Sigmoid colon (tissue), 7 donors: ENCODE results near the gene ATOH8. TPM values are rescaled to one million over a fixed set of nuclear protein-coding genes. Genes with fewer than 3 reads are reported as not detected.
"Not testable (repeated sequence)": the region's sequence is repeated elsewhere in the genome, so short reads cannot be mapped to it uniquely, and the experiment has no call there.

Experiments used
- DNase-seq: peaks from one replicate; pipeline ENCODE4 v3.0.0-alpha.2; 2019
- H3K27ac ChIP-seq, 4 donors: fragments of 200-600 bp; sonication (generic); one replicate each; pipeline ENCODE4 v1.5.1; 2016 to 2019; ENCODE audit warnings: mild to moderate bottlenecking in 1 of 4
- H3K27me3 ChIP-seq, 3 donors: fragments of 200-600 bp; sonication (generic); one replicate each; pipeline ENCODE4 v1.5.1; 2019; ENCODE audit warnings: mild to moderate bottlenecking in 1 of 3
- H3K36me3 ChIP-seq, 4 donors: fragments of 200-600 bp; sonication (generic); one replicate each; pipeline ENCODE4 v1.5.1; 2016 to 2019
- H3K4me1 ChIP-seq, 4 donors: fragments of 200-600 bp; sonication (generic); one replicate each; pipeline ENCODE4 v1.5.1; 2017 to 2019
- H3K4me3 ChIP-seq, 4 donors: fragments of 200-600 bp; sonication (generic); one replicate each; pipeline ENCODE4 v1.5.1; 2017 to 2019; ENCODE audit warnings: mild to moderate bottlenecking in 2 of 4, moderate library complexity in 1 of 4
- H3K9me3 ChIP-seq, 4 donors: fragments of 200-600 bp in 3 of 4; sonication (generic) in 3 of 4; one replicate each; pipeline versions ENCODE4 v1.5.1 to v1.6.1; 2013 to 2019
- EP300 ChIP-seq, 4 donors: sonication (generic); formaldehyde crosslinking; IDR thresholded peaks; one replicate each; pipeline ENCODE4 v1.6.1; 2017; ENCODE audit warnings: antibody characterized with exemption in 4 of 4
- POLR2A ChIP-seq, 2 donors: fragments of 450-650 bp; IDR thresholded peaks; one replicate each; pipeline ENCODE4 v1.6.1; 2016; ENCODE audit warnings: antibody characterized with exemption in 2 of 2, mild to moderate bottlenecking in 2 of 2, moderate library complexity in 2 of 2
- POLR2AphosphoS5 ChIP-seq, 4 donors: sonication (generic); formaldehyde crosslinking; IDR thresholded peaks; one replicate each; pipeline ENCODE4 v1.6.1; 2017; ENCODE audit warnings: antibody characterized with exemption in 4 of 4
- WGBS, 2 donors: extraction: QIAGEN DNeasy Blood & Tissue Kit; methylation state at CpG; one replicate each; pipeline ENCODE4 v1.1.7; 2013; 5-methylcytosine and 5-hydroxymethylcytosine counted together
- intact Hi-C: fragments of 100-400 bp; cut with DNase I; formaldehyde crosslinking; loops from one replicate; pipeline ENCODE4 v1.15.1; 2023
- polyA plus RNA-seq, 3 donors: library from polyadenylated mRNA; stranded (reverse); fragments of 200-250 nt; gene quantifications; one replicate each; pipeline ENCODE4 v1.2.3, GENCODE V29; 2013
- small RNA-seq, 3 donors: library from RNA; depleted of rRNA; stranded (forward); fragments of <200 nt; gene quantifications; one replicate each; pipeline ENCODE3, GENCODE V24; 2016
- total RNA-seq, 4 donors: library from RNA; depleted of rRNA; stranded (reverse); fragments of >200 nt; gene quantifications; one replicate each; pipeline ENCODE4 v1.1.0, GENCODE V29; 2016
- TF ChIP-seq, protein P1 (sequence below), 4 experiments: fragments of 450-650 bp in 3 of 4; fragments of 200-600 bp in 1 of 4; IDR thresholded peaks; one replicate each; pipeline ENCODE4 v1.5.1; 2016 to 2019; ENCODE audit warnings: antibody characterized with exemption in 4 of 4, mild to moderate bottlenecking in 3 of 4, moderate library complexity in 2 of 4
- donor health status: healthy with polysubstance abuse.
- donor health status: Bipolar disorder and iron deficiency.
- donor health status: healthy.

Gene ATOH8
- total and polyA plus RNA-seq, 7 donors: 1.6 to 20.6 (median 12.4) TPM

DNA sequence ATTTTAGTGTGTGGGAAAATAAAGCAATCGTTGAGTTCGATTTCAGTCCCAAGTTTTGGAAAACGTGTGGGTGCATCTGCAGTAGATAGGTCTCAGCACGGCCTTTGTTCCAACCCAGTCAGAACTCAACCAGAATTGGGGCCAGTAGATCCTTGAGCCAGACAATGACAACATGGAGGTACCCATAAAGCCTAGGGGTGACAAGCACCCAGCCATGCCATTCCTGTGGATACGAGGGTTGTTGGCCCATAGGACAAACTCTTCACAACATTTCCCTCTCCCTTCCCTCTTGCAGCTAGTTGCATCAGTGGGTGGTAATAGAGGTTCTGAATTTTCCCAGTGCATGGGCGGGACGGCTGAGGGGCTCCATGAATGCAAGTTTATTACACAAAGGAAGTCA, 74.9 kb downstream of the ATOH8 start:
- 85 to 95% methylated on average over 7 of the region's 7 CpGs for WGBS, 2 donors
- TF ChIP-seq POLR2AphosphoS5 (IDR thresholded peaks at IDR 0.05): no peak
- no peak for TF ChIP-seq EP300 (IDR thresholded peaks at IDR 0.05)
- TF ChIP-seq POLR2A (IDR thresholded peaks at IDR 0.05): no peak
- TF ChIP-seq, protein P1, sequence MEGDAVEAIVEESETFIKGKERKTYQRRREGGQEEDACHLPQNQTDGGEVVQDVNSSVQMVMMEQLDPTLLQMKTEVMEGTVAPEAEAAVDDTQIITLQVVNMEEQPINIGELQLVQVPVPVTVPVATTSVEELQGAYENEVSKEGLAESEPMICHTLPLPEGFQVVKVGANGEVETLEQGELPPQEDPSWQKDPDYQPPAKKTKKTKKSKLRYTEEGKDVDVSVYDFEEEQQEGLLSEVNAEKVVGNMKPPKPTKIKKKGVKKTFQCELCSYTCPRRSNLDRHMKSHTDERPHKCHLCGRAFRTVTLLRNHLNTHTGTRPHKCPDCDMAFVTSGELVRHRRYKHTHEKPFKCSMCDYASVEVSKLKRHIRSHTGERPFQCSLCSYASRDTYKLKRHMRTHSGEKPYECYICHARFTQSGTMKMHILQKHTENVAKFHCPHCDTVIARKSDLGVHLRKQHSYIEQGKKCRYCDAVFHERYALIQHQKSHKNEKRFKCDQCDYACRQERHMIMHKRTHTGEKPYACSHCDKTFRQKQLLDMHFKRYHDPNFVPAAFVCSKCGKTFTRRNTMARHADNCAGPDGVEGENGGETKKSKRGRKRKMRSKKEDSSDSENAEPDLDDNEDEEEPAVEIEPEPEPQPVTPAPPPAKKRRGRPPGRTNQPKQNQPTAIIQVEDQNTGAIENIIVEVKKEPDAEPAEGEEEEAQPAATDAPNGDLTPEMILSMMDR (IDR thresholded peaks at IDR 0.05): no peak
- DNase-seq: no peak
- Histone ChIP-seq H3K27me3 (no peaks in the 10 kb centered on the region), H3K36me3 (no peaks in the 10 kb centered on the region), H3K27ac (no peak overlapping the region), H3K9me3 (no peaks in the 10 kb centered on the region), H3K4me1 (peaks cover 0 to 12% (median 6%) of the 10 kb centered on the region in 4 donors), H3K4me3 (no peak overlapping the region)
- intact Hi-C loops: loop anchor here (2.0 kb wide), 1 partner anchor 208 kb away; no protein-coding TSS in a partner anchor

GRCh38 chr2:85829394-85829793, 75.6 kb downstream of the ATOH8 start:
- H3K4me1 ChIP-seq: peaks cover 0 to 12% (median 6%) of the 10 kb centered on the region in 4 donors
- not testable (repeated sequence) for H3K36me3 ChIP-seq, DNase-seq, H3K27me3 ChIP-seq, H3K9me3 ChIP-seq, H3K27ac ChIP-seq, H3K4me3 ChIP-seq
- intact Hi-C loops: loop anchor here (2.0 kb wide), 1 partner anchor 207 kb away; no protein-coding TSS in a partner anchor
- 82 to 91% methylated on average over 4 of the region's 4 CpGs for WGBS, 2 donors

GRCh38 chr2:85830645-85831044, 76.9 kb downstream of the ATOH8 start:
- Histone ChIP-seq H3K36me3 (no peaks in the 10 kb centered on the region), H3K9me3 (no peaks in the 10 kb centered on the region), H3K4me3 (no peak overlapping the region), H3K27me3 (no peaks in the 10 kb centered on the region), H3K4me1 (peaks cover 0 to 12% (median 6%) of the 10 kb centered on the region in 4 donors), H3K27ac (no peak overlapping the region)
- 45 to 96% methylated on average over 1 of the region's 1 CpG for WGBS, 2 donors
- DNase-seq: no peak
- TF ChIP-seq POLR2A (IDR thresholded peaks at IDR 0.05) (no peak), POLR2AphosphoS5 (IDR thresholded peaks at IDR 0.05) (no peak), EP300 (IDR thresholded peaks at IDR 0.05) (no peak)
- TF ChIP-seq, protein P1 (IDR thresholded peaks at IDR 0.05): no peak
- intact Hi-C loops: no loop called here

- peaks cover 0 to 12% (median 6%) of the 10 kb centered on the region in 4 donors for H3K4me1 ChIP-seq
- no peaks in the 10 kb centered on the region for H3K9me3 ChIP-seq
- H3K27me3 ChIP-seq: no peaks in the 10 kb centered on the region
- intact Hi-C loops: no loop called here
- no peak overlapping the region for H3K4me3 ChIP-seq
- 84 to 89% methylated on average over 2 of the region's 2 CpGs for WGBS, 2 donors
- H3K27ac ChIP-seq: no peak overlapping the region
- TF ChIP-seq POLR2AphosphoS5 (IDR thresholded peaks at IDR 0.05): no peak
- no peak for TF ChIP-seq POLR2A (IDR thresholded peaks at IDR 0.05)
- TF ChIP-seq EP300 (IDR thresholded peaks at IDR 0.05): no peak
- TF ChIP-seq, protein P1 (IDR thresholded peaks at IDR 0.05): no peak
- H3K36me3 ChIP-seq: no peaks in the 10 kb centered on the region
- DNase-seq: no peak
Measured at GRCh38 chr2:85831735-85832134, 77.9 kb downstream of the ATOH8 start.

GRCh38 chr2:85834466-85834865, 80.7 kb downstream of the ATOH8 start:
- no peaks in the 10 kb centered on the region for H3K4me1 ChIP-seq
- peaks cover 0 to 3% (median 0%) of the 10 kb centered on the region in 4 donors for H3K36me3 ChIP-seq
- no peaks in the 10 kb centered on the region for H3K27me3 ChIP-seq
- DNase-seq: no peak
- TF ChIP-seq POLR2AphosphoS5 (IDR thresholded peaks at IDR 0.05) (no peak), EP300 (IDR thresholded peaks at IDR 0.05) (no peak), POLR2A (IDR thresholded peaks at IDR 0.05) (no peak)
- TF ChIP-seq, protein P1 (IDR thresholded peaks at IDR 0.05): no peak
- H3K4me3 ChIP-seq: no peak overlapping the region
- H3K9me3 ChIP-seq: no peaks in the 10 kb centered on the region
- no peak overlapping the region for H3K27ac ChIP-seq
- intact Hi-C loops: no loop called here

Small RNA genes lying within 50 kb of the gene (small RNA-seq; reads per million reads assigned to genes)
- gene MIR6071: 0 reads per million in 3 donors
- 0 reads per million in 3 donors for gene RN7SKP83
- gene RNU1-38P: 0 reads per million in 3 donors

Other genes with a start within 250 kb of the ATOH8 start
- gene MAT2A, start 214.8 kb upstream of the ATOH8 start, total RNA-seq: 100 to 1,000 TPM; 139 to 249 (median 151) TPM
- 10 to 100 TPM; 52.3 to 93.1 (median 61.0) TPM for gene MAT2A, start 214.8 kb upstream of the ATOH8 start, polyA plus RNA-seq
- gene GGCX, start 192.5 kb upstream of the ATOH8 start, total RNA-seq: 10 to 100 TPM; 14.9 to 25.3 (median 24.7) TPM
- gene GGCX, start 192.5 kb upstream of the ATOH8 start, polyA plus RNA-seq: 10 to 100 TPM in 2 of 3 donors, 1 to 10 TPM in 1; 3.6 to 22.8 (median 11.1) TPM
- gene VAMP8, start 176.4 kb upstream of the ATOH8 start, total RNA-seq: 10 to 100 TPM in 2 of 4 donors, 1 to 10 TPM in 2; 1.9 to 33.3 (median 13.2) TPM
- gene VAMP8, start 176.4 kb upstream of the ATOH8 start, polyA plus RNA-seq: 100 to 1,000 TPM; 441 to 941 (median 696) TPM
- 10 to 100 TPM; 51.2 to 97.5 (median 69.6) TPM for gene VAMP5, start 169.6 kb upstream of the ATOH8 start, total RNA-seq
- gene VAMP5, start 169.6 kb upstream of the ATOH8 start, polyA plus RNA-seq: 10 to 100 TPM; 51.8 to 93.7 (median 68.0) TPM
- 100 to 1,000 TPM; 124 to 175 (median 141) TPM for gene RNF181, start 158.2 kb upstream of the ATOH8 start, total RNA-seq
- gene RNF181, start 158.2 kb upstream of the ATOH8 start, polyA plus RNA-seq: 100 to 1,000 TPM; 165 to 190 (median 179) TPM
- gene TMEM150A, start 151.3 kb upstream of the ATOH8 start, total RNA-seq: 10 to 100 TPM; 18.4 to 29.9 (median 22.1) TPM
- 10 to 100 TPM in 2 of 3 donors, 1 to 10 TPM in 1; 7.4 to 12.0 (median 11.6) TPM for gene TMEM150A, start 151.3 kb upstream of the ATOH8 start, polyA plus RNA-seq
- 10 to 100 TPM; 10.6 to 13.0 (median 12.8) TPM for gene C2orf68, start 141.9 kb upstream of the ATOH8 start, total RNA-seq
- 10 to 100 TPM; 18.6 to 23.0 (median 21.3) TPM for gene C2orf68, start 141.9 kb upstream of the ATOH8 start, polyA plus RNA-seq
- 100 to 1,000 TPM in 1 of 4 donors, 10 to 100 TPM in 3; 56.4 to 136 (median 72.0) TPM for gene USP39, start 137.8 kb upstream of the ATOH8 start, total RNA-seq
- gene USP39, start 137.8 kb upstream of the ATOH8 start, polyA plus RNA-seq: 10 to 100 TPM; 39.9 to 49.2 (median 41.4) TPM
- not detected for gene SFTPB, start 85.8 kb upstream of the ATOH8 start, total RNA-seq
- 10 to 100 TPM in 1 of 3 donors, under 1 TPM in 1, not detected in 1; 0.57 to 23.4 TPM for gene SFTPB, start 85.8 kb upstream of the ATOH8 start, polyA plus RNA-seq
- 1 to 10 TPM in 1 of 4 donors, not detected in 3; 1.6 TPM for gene GNLY, start 59.6 kb upstream of the ATOH8 start, total RNA-seq
- gene GNLY, start 59.6 kb upstream of the ATOH8 start, polyA plus RNA-seq: 10 to 100 TPM in 1 of 3 donors, 1 to 10 TPM in 2; 2.4 to 13.9 (median 4.2) TPM
- 10 to 100 TPM; 16.1 to 24.2 (median 17.9) TPM for gene ST3GAL5, start 135.0 kb downstream of the ATOH8 start, total RNA-seq
- 1 to 10 TPM; 2.8 to 9.7 (median 8.4) TPM for gene ST3GAL5, start 135.0 kb downstream of the ATOH8 start, polyA plus RNA-seq